Ishikawa (cell line): ENCODE measurements around the gene FSTL4.

Experiments used
- CREB1 ChIP-seq: IDR thresholded peaks from 2 replicates; pipeline ENCODE4 v1.6.1; 2012; ENCODE audit warnings: low read depth
- EGR1 ChIP-seq: IDR thresholded peaks from 2 replicates; pipeline ENCODE4 v1.6.1; 2012
- EP300 ChIP-seq: IDR thresholded peaks from 2 replicates; pipeline ENCODE4 v1.6.1; 2012; ENCODE audit warnings: borderline replicate concordance
- FOXM1 ChIP-seq: IDR thresholded peaks from 2 replicates; pipeline ENCODE4 v1.6.1; 2012; ENCODE audit warnings: low read depth, borderline replicate concordance
- REST ChIP-seq: IDR thresholded peaks from 2 replicates; pipeline ENCODE4 v1.6.1; 2012; ENCODE audit warnings: low read depth, mild to moderate bottlenecking
- YY1 ChIP-seq: IDR thresholded peaks from 2 replicates; pipeline ENCODE4 v1.6.1; 2012; ENCODE audit warnings: low read depth
- ZBTB7A ChIP-seq: IDR thresholded peaks from 2 replicates; pipeline ENCODE4 v1.6.1; 2012; ENCODE audit warnings: low read depth

- no peak for TF ChIP-seq REST
- TF ChIP-seq YY1, result no peak
- TF ChIP-seq FOXM1, result no peak
- no peak for TF ChIP-seq ZBTB7A
- TF ChIP-seq EP300, result no peak
- no peak for TF ChIP-seq CREB1
- no peak for TF ChIP-seq EGR1
These were observed 380.3 kb downstream of the FSTL4 start for GRCh38 chr5:133232011-133232410.
